Aorta (tissue), 5 donors: ENCODE data around the gene ST6GALNAC4. TPM values are rescaled to one million over a fixed set of nuclear protein-coding genes. Genes with fewer than 3 reads are reported as not detected.

Experiments
- ATAC-seq: fragments of 200-7000 bp; cut with Tn5 transposase; one replicate; pipeline ENCODE4 v1.9.1; 2022; ENCODE audit warnings: moderate library complexity; ENCODE audit not compliant: low FRiP score
- DNase-seq, 2 donors: peaks; one replicate each; pipeline ENCODE4 v3.0.0-alpha.2; 2020
- H3K27ac ChIP-seq, 2 donors: one replicate each; pipeline ENCODE4 v1.5.1; 2013; ENCODE audit warnings: low read length in 2 of 2, mild to moderate bottlenecking in 2 of 2, moderate library complexity in 2 of 2, control low read depth in 1 of 2, inconsistent platforms in 1 of 2, low read depth in 1 of 2
- H3K27me3 ChIP-seq, 2 donors: one replicate each; pipeline ENCODE4 v1.6.1; 2013; ENCODE audit warnings: control low read depth in 1 of 2, low read length in 1 of 2, mild to moderate bottlenecking in 1 of 2, moderate library complexity in 1 of 2; ENCODE audit not compliant: insufficient read depth in 2 of 2, control insufficient read depth in 1 of 2
- H3K36me3 ChIP-seq, 2 donors: one replicate each; pipeline ENCODE4 v1.6.1; 2013; ENCODE audit warnings: control low read depth in 1 of 2, low read length in 1 of 2, mild to moderate bottlenecking in 1 of 2; ENCODE audit not compliant: insufficient read depth in 2 of 2, control insufficient read depth in 1 of 2
- H3K4me1 ChIP-seq, 2 donors: one replicate each; pipeline ENCODE4 v1.6.1; 2013; ENCODE audit warnings: low read length in 2 of 2, control low read depth in 1 of 2, mild to moderate bottlenecking in 1 of 2, moderate library complexity in 1 of 2; ENCODE audit not compliant: insufficient read depth in 2 of 2, control insufficient read depth in 1 of 2
- H3K4me3 ChIP-seq, 2 donors: one replicate each; pipeline ENCODE4 v1.5.1; 2013; ENCODE audit warnings: low read length in 2 of 2, control low read depth in 1 of 2, mild to moderate bottlenecking in 1 of 2
- H3K9me3 ChIP-seq: one replicate; pipeline ENCODE4 v1.6.1; 2013; ENCODE audit warnings: mild to moderate bottlenecking, low read length; ENCODE audit not compliant: control insufficient read depth
- WGBS, 2 donors: extraction: QIAGEN DNeasy Blood & Tissue Kit; methylation state at CpG; one replicate each; pipeline ENCODE4 v1.1.7; 2013; 5-methylcytosine and 5-hydroxymethylcytosine counted together
- intact Hi-C, 2 donors: fragments of 100-400 bp; cut with DNase I; formaldehyde crosslinking; loops; one replicate each; pipeline versions ENCODE4 v1.14.2 to v1.15.0; 2022
- polyA plus RNA-seq, 2 donors: library from polyadenylated mRNA; stranded (reverse); fragments of 200-250 nt; gene quantifications; one replicate each; pipeline ENCODE4 v1.2.3, GENCODE V29; 2013
- total RNA-seq, 2 donors: library from RNA; stranded (reverse); fragmentation: NEBNext Ultra II Directional; extraction: Animal tissue kit (Norgen Biotek cat#: 25700); gene quantifications; one replicate each; pipeline ENCODE4 v1.2.1, GENCODE V29; 2021
- donor health status: healthy with polysubstance abuse.
- donor health status: Bipolar disorder and iron deficiency.
- donor health status: DM: no; HTN: no; CAD: no.
- donor health status: DM: no; HTN: no; CAD: no.
- donor health status: DM: yes; HTN: yes; CAD: no.

ST6GALNAC4 gene
- total and polyA plus RNA-seq, 4 donors = 17.7 to 46.5 (median 30.2) TPM

GRCh38 chr9:127960410-127961154, 43.7 kb upstream of the ST6GALNAC4 start:
- no peaks in the 10 kb centered on the region for H3K9me3 ChIP-seq
- DNase-seq (no peak), ATAC-seq (no peak)
- H3K27ac ChIP-seq = no peak overlapping the region
- H3K4me1 ChIP-seq = peaks cover 0 to 4% of the 10 kb centered on the region in 2 donors
- H3K36me3 ChIP-seq = no peaks in the 10 kb centered on the region
- intact Hi-C loops = no loop called here
- 59 to 70% methylated on average over 11 of the region's 11 CpGs for WGBS, 2 donors
- H3K4me3 ChIP-seq = no peak overlapping the region
- no peaks in the 10 kb centered on the region for H3K27me3 ChIP-seq

- DNase-seq (no peak), ATAC-seq (no peak)
- H3K4me3 ChIP-seq = no peak overlapping the region
- no peaks in the 10 kb centered on the region for H3K36me3 ChIP-seq
- WGBS, 2 donors = 90 to 96% methylated on average over 2 of the region's 2 CpGs
- H3K4me1 ChIP-seq = peaks cover 0 to 4% of the 10 kb centered on the region in 2 donors
- no peaks in the 10 kb centered on the region for H3K27me3 ChIP-seq
- H3K9me3 ChIP-seq = no peaks in the 10 kb centered on the region
- H3K27ac ChIP-seq = no peak overlapping the region
- intact Hi-C loops = no loop called here
Observed at GRCh38 chr9:127959841-127960409, 43.1 kb upstream of the ST6GALNAC4 start.

GRCh38 chr9:127959398-127959797, 42.6 kb upstream of the ST6GALNAC4 start:
- no peaks in the 10 kb centered on the region for H3K36me3 ChIP-seq
- DNase-seq (no peak), ATAC-seq (no peak)
- no peaks in the 10 kb centered on the region for H3K9me3 ChIP-seq
- peaks cover 0 to 4% of the 10 kb centered on the region in 2 donors for H3K4me1 ChIP-seq
- no peaks in the 10 kb centered on the region for H3K27me3 ChIP-seq
- no peak overlapping the region for H3K27ac ChIP-seq
- WGBS, 2 donors = 95 to 99% methylated on average over 4 of the region's 4 CpGs
- H3K4me3 ChIP-seq = no peak overlapping the region
- intact Hi-C loops = no loop called here

GRCh38 chr9:127958728-127959127, 41.9 kb upstream of the ST6GALNAC4 start:
- DNase-seq = no peak
- no peak for ATAC-seq
- Histone ChIP-seq H3K9me3 (no peaks in the 10 kb centered on the region), H3K27ac (no peak overlapping the region), H3K27me3 (no peaks in the 10 kb centered on the region), H3K36me3 (no peaks in the 10 kb centered on the region), H3K4me3 (no peak overlapping the region), H3K4me1 (peaks cover 0 to 4% of the 10 kb centered on the region in 2 donors)
- 93 to 100% methylated on average over 1 of the region's 1 CpG for WGBS, 2 donors
- intact Hi-C loops = no loop called here

GRCh38 chr9:127955294-127956015, 38.6 kb upstream of the ST6GALNAC4 start:
- no peaks in the 10 kb centered on the region for H3K27me3 ChIP-seq
- H3K9me3 ChIP-seq = no peaks in the 10 kb centered on the region
- WGBS, 2 donors = 62 to 65% methylated on average over 12 of the region's 12 CpGs
- no peak overlapping the region for H3K4me3 ChIP-seq
- intact Hi-C loops = no loop called here
- DNase-seq (no peak), ATAC-seq (peak; percentile 57)
- no peak overlapping the region for H3K27ac ChIP-seq
- H3K36me3 ChIP-seq = no peaks in the 10 kb centered on the region
- no peaks in the 10 kb centered on the region for H3K4me1 ChIP-seq

- H3K4me1 ChIP-seq = no peaks in the 10 kb centered on the region
- WGBS, 2 donors = 35 to 39% methylated on average over 13 of the region's 13 CpGs
Observed at GRCh38 chr9:127954831-127955293, 38.0 kb upstream of the ST6GALNAC4 start.

GRCh38 chr9:127953768-127954505, 37.1 kb upstream of the ST6GALNAC4 start:
- H3K36me3 ChIP-seq = no peaks in the 10 kb centered on the region
- H3K4me3 ChIP-seq = no peak overlapping the region
- intact Hi-C loops = no loop called here
- ATAC-seq = no peak
- H3K9me3 ChIP-seq = no peaks in the 10 kb centered on the region
- 88% methylated on average over 17 of the region's 17 CpGs for WGBS, 2 donors
- H3K27me3 ChIP-seq = no peaks in the 10 kb centered on the region
- no peak overlapping the region for H3K27ac ChIP-seq
- H3K4me1 ChIP-seq = no peaks in the 10 kb centered on the region
- DNase-seq = no peak

More at GRCh38 chr9:127954831-127955293, 38.0 kb upstream of the ST6GALNAC4 start:
- DNase-seq = no peak
- Histone ChIP-seq H3K4me3 (no peak overlapping the region), H3K36me3 (no peaks in the 10 kb centered on the region), H3K27ac (no peak overlapping the region), H3K9me3 (no peaks in the 10 kb centered on the region), H3K27me3 (no peaks in the 10 kb centered on the region)
- no peak for ATAC-seq
- intact Hi-C loops = no loop called here

GRCh38 chr9:127953154-127953553, 36.3 kb upstream of the ST6GALNAC4 start:
- 90% methylated on average over 1 of the region's 1 CpG for WGBS, 2 donors
- Histone ChIP-seq H3K36me3 (no peaks in the 10 kb centered on the region), H3K9me3 (no peaks in the 10 kb centered on the region), H3K27me3 (no peaks in the 10 kb centered on the region), H3K4me1 (no peaks in the 10 kb centered on the region), H3K27ac (no peak overlapping the region), H3K4me3 (no peak overlapping the region)
- ATAC-seq (no peak), DNase-seq (no peak)
- intact Hi-C loops = no loop called here
